C4-2B (cell line): Measurements from ENCODE around the gene RAB11FIP5.

ENCODE experiments used
- CTCF ChIP-seq: fragments of 450-650 bp; conservative IDR thresholded peaks from 2 replicates; pipeline ENCODE4 v1.5.1; 2017; ENCODE audit warnings: mild to moderate bottlenecking
- ZFX ChIP-seq: fragments of 450-650 bp; IDR thresholded peaks from 2 replicates; pipeline ENCODE4 v1.6.1; 2017

DNA sequence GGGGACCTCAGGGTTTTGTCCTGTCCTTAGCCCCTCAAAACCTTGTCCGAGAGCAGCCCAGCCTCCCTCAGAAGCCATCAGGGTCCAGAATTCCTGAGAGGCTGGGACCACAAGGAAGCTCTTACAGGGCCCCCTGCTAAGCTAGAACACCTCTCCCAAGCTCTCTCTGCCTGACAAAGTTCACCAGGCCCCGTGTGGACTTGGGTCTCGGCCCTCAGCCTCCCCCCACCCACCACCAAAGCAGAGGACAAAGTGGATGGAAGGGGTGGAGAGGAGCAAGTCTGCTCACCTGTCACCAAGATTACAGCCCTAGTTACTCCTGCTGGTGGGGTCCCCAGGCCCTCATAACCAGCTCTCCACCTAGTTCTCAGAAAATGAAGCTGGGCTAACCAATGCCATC is 16.8 kb downstream of the RAB11FIP5 start:
- TF ChIP-seq CTCF (no peak), ZFX (no peak)
